HK-2 (cell line): ENCODE results near the gene SEC22B.
"Not testable (repeated sequence)": the region's sequence is repeated elsewhere in the genome, so short reads cannot be mapped to it uniquely, and the experiment has no call there.

Source experiments
- DNase-seq: peaks from one replicate; pipeline ENCODE4 v3.0.0-alpha.2; 2018; ENCODE audit not compliant: unreplicated experiment

Gene SEC22B

DNA sequence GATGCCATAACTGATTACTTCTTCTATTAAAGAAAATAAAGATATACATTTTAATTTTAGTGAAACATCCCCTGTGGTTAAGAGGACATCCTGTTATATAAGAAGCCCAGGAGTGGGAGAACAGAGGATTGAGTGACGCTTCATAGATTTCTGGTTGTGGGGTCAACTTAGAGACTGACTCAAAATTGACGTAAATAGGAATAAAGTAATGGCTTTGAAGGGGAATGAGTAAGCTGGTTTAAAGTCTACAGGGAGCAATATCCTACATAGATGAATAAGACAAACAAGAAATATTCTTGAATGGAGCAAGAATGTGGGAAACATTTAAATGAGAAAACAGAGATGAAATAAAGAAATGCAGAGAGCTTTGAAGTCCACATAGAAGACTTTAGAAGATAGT lies 60.2 kb downstream of the SEC22B start:
- DNase-seq, result not testable (repeated sequence)

DNA sequence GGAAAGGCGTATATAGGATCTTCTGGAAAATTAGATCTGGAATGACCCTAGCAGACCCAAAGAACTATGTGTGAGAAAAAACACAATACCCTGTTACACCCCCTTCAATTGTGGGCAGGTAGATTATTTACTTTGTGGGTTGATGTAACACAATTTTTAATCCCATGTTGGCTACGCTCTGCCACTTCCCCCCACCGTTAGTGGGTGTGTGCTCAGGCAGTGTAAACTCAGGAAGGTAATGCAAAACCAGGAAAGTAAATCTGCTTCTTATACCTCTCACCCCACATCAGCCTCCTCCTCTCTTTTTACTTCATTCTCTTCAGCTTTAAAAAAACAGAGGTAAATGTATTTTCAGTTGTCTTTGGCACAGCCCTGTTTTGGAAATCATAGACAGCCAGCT lies 63.2 kb downstream of the SEC22B start:
- DNase-seq, result not testable (repeated sequence)

DNA sequence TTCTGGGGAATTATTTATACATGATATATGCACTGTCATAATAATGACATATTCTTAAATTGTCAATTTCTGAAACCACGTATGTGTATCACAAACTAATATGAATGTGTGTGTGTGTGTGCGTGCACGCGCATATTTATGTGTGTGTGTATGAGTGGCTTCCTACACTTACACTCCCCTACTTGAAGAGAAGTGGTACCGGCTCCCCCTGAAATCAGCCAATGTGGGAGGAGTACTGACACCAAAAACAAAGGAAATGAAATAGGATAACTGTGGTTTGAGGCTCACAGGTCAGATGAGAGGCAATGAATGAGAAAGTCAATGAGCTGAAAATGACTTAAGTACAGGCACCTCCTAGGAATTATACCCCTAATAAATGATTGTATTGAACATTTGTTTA lies 64.1 kb downstream of the SEC22B start:
- not testable (repeated sequence) for DNase-seq

DNA sequence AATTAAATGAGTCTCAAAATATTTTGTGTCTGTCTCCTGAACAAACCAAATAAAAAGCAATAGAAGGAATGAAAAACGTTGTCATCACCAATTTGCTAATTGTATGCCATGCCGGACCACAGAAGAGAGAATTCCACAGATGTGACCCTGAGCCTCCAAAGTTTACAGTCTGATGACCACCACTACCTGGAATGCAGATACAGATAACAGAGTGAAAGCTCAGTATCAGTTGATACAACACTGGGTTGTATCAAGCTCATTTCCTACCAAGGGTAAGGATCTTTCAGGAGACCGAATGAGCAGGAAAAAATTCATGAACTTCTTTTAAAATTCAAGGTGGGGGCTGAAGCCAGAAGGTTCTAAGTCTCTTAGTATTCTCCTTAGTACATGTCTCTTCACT lies 64.5 kb downstream of the SEC22B start:
- DNase-seq, result not testable (repeated sequence)

DNA sequence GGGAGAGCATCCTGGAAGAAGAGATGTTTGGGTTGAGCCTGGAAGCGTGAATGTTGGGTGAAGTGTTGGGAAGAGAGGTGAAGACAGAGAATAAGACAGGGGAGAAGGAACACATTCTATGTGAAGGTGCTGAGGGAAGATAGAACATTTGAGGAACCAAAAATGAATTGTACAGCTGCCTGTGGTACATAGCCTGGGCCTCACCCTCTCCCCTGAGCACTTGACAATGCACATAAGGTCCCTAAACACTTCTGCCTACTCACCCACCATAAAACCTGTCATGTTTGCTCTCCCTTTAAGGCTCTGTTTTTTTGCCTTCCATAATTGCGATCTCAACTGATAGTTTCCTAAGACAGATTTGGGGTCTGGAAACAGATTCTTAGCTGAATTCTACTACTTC lies 65.3 kb downstream of the SEC22B start:
- not testable (repeated sequence) for DNase-seq

DNA sequence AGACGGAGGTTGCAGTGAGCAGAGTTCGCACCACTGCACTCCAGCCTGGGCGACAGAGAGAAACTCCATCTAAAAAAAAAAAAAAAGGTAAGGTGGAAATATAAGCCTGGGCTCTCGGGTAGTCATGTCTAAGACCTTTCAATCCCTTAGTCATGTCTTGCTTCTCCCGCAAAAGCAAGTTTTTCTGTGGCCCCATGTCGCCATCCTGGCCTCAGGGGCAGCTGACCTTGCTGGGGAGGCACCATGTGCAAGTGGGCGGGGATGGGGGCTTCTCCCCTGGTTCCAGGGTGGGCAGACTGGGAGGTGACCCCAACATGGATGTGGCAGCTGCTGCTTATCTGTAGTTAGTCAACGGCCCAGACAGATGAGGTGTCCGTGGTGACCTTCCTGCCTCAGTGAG lies 66.7 kb downstream of the SEC22B start:
- DNase-seq, result not testable (repeated sequence)

DNA sequence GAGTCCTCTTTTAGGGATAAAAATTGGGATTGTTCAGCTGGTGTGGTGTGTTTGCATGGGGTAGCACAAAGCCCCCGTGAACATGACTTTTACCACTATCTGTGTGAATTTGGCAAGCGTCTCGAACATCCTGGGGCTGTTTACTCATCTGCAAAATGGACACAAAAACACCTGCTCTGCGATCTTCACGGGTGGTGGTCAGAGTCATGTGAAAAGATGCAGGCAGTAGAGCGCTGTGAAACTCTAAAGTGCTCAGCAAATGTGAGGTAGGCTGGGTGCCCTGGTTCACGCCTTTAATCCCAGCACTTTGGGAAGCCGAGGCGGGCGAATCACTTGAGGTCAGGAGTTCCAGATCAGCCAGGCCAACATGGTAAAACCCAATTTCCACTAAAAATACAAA lies 67.1 kb downstream of the SEC22B start:
- DNase-seq, result not testable (repeated sequence)

DNA sequence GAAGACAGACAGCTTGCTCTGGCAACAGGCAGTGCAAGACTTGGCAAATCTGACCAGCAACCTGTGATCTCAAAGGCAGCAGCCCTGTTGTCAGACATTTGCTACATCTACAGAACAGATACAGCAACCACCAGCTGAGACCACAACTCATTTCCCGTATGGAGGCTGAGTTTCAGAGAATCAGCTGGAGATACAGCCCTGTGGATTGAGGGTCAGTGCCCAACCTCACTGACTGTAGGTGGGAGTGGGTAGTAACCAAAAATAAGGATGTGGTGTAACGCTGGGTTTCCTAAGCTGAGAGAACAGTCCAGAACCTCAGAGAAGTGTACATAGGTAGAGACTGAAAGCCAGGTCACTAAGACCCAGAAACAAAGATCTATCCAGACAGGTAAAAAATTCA lies 71.0 kb downstream of the SEC22B start:
- DNase-seq, result not testable (repeated sequence)

DNA sequence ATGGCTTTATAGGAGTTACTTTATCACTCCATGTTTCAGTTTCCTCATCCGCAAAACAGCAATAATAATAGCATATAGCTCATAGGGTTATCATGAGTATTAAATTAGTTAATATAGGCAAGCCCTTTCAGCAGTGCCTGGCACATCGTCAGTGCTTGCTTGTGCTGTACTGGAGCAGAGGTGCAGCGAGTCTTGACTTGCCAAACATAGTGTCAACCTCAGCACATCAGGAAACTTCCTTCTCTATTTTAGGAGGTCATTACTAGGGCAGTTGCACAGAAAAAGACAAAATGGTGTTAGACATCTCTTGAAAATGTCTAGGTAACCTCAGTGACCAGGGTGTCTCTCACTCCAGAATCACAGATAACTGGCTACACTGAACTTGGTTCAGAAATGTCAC lies 72.6 kb downstream of the SEC22B start:
- not testable (repeated sequence) for DNase-seq

DNA sequence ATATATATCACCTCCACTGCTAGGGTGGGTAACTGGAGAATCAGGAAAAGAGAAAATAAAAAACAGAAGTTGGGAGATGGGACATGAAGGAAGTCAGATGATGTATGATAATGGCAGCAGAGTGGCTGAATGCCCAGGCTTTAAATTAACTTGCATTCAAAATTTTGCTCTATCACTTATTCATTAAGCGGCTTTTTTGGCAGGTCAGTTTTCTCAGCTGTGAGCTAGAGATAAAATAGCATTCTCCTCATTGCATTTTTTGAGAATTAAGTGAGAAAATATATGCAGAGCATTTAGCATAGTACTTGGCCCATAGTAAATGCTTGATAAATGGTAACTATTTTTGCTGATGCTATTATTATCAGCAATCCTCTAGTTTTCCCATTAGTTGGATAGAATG lies 74.7 kb downstream of the SEC22B start:
- DNase-seq, result not testable (repeated sequence)
